ENCODE data around the gene PRM2.

GRCh38 chr16:11303405-11304138, 27.3 kb upstream of the PRM2 start:
- TF ChIP-seq CTCF (IDR thresholded peaks at IDR 0.05): no peak
- TF ChIP-seq POLR2A (IDR thresholded peaks at IDR 0.05): no peak
